CD4-positive, alpha-beta T cell treated with Interleukin-15 for 4 hours (primary cell): Measurements from ENCODE around the gene RAD9A.

ENCODE experiments used
- DNase-seq: peaks from one replicate; pipeline ENCODE4 v3.0.0-alpha.2; 2020; ENCODE audit warnings: low spot score

The RAD9A gene

GRCh38 chr11:67428052-67429001 is 36.5 kb downstream of the RAD9A start, which contains the start of gene RPS6KB2:
Gene RPS6KB2, plus strand, starts transcription at chr11:67428494. Its CDS starts 52 bp downstream, at chr11:67428546.
- peak; percentile 98 for DNase-seq

GRCh38 chr11:67429038-67429668 is 37.4 kb downstream of the RAD9A start:
- no peak for DNase-seq

- no peak for DNase-seq
Measured at GRCh38 chr11:67429722-67430121, 37.9 kb downstream of the RAD9A start.

GRCh38 chr11:67431346-67432249 is 39.8 kb downstream of the RAD9A start:
- no peak for DNase-seq

- no peak for DNase-seq
Measured at GRCh38 chr11:67432655-67433349, 41.0 kb downstream of the RAD9A start.

- no peak for DNase-seq
Measured at GRCh38 chr11:67433536-67434394, 42.0 kb downstream of the RAD9A start.

- DNase-seq = no peak
Measured at GRCh38 chr11:67434395-67434881, 42.7 kb downstream of the RAD9A start.

GRCh38 chr11:67435031-67435726 is 43.4 kb downstream of the RAD9A start:
- no peak for DNase-seq

GRCh38 chr11:67435727-67436458 is 44.1 kb downstream of the RAD9A start:
- no peak for DNase-seq

GRCh38 chr11:67436459-67437081 is 44.8 kb downstream of the RAD9A start:
- DNase-seq = peak; percentile 58

GRCh38 chr11:67437082-67437808 is 45.5 kb downstream of the RAD9A start, which contains the start of gene PTPRCAP:
Gene PTPRCAP, minus strand, starts transcription at chr11:67437682. Its CDS starts 63 bp downstream, at chr11:67437619.
- DNase-seq = peak; percentile 65

GRCh38 chr11:67437809-67438157 is 46.0 kb downstream of the RAD9A start:
- DNase-seq = no peak

GRCh38 chr11:67438158-67438902 is 46.5 kb downstream of the RAD9A start:
- peak; percentile 71 for DNase-seq

- DNase-seq = no peak
Measured at GRCh38 chr11:67439321-67440228, 47.8 kb downstream of the RAD9A start.

- no peak for DNase-seq
Measured at GRCh38 chr11:67440229-67441097, 48.7 kb downstream of the RAD9A start.
